ENCODE results near the gene ATXN7. TPM values are rescaled to one million over a fixed set of nuclear protein-coding genes. Genes with fewer than 3 reads are reported as not detected.

ATXN7 gene
- total and polyA plus RNA-seq, 10 of the 15 experiments (the other 5 are each of a cell fraction or from before 2014, with no cell fraction given): 0.83 to 24.6 (median 8.5) TPM

DNA sequence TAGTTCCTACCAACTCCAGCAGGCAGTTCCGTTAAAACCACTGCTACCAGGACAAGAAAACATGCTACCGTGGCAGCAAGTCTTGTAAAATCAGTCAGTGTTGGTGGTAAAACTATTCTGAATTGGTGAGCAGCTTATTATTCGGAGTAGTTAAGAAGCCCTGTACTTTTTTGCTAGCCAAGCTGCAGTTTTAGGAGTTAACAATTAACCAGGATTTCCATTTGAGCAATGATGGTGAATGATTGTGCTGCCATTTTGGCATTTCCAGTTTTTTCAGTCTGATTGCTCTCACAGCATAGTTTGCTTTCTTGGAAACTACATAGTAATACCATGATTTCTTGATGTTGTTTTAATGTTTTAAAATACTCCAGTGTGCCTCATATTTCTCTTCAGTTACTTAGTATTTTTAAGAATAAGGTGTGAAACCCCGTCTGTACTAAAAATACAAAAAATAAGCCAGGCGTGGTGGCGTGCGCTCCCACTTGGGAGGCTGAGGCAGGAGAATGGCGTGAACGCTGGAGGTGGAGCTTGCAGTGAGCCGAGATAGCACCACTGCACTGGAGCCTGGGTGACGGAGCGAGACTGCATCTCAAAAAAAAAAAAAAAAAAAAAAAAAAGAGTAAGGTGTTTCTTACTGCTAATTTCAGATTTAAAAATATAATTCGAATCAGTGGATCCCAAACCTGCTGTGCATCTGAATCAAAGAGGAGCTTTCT, 92.3 kb downstream of the ATXN7 start:
- intact Hi-C loops (cut with micrococcal nuclease; ENCODE audit: unreplicated experiment) (no loop called here), in situ Hi-C loops (cut with MboI) (no loop called here)
- ChIA-PET CTCF (interaction anchor here (0.8 to 1.7 kb wide), 2 partner anchors 13 to 35 kb away, joined by 3 to 4 read pairs; no protein-coding TSS in a partner anchor), RAD21 (ENCODE audit: unreplicated experiment) (no interaction called here), POLR2A (interaction anchor here (0.7 kb wide), 1 partner anchor 131 kb away, joined by 8 read pairs; no protein-coding TSS in a partner anchor), SMC1A (ENCODE audit: uncharacterized antibody, unreplicated experiment) (interaction anchor here (0.9 to 1.7 kb wide), 4 partner anchors 12 to 120 kb away, joined by 3 to 5 read pairs (median 4); no protein-coding TSS in a partner anchor)
- H3K4me1 ChIP-seq (ENCODE audit: control insufficient read depth, insufficient read depth, low read length): peaks cover 9% of the 10 kb centered on the region; the same call in 1 of the 2 replicates
- H3K27ac ChIP-seq (ENCODE audit: control insufficient read depth, insufficient read depth): no peak overlapping the region
- H3K27me3 ChIP-seq (replicated peaks in 1 of 2; ENCODE audit: control insufficient read depth in 2 of 2, insufficient read depth in 2 of 2, low read length in 1 of 2): no peaks in the 10 kb centered on the region
- no peaks in the 10 kb centered on the region for H3K9me3 ChIP-seq (replicated peaks; ENCODE audit: control insufficient read depth, insufficient read depth, low read length)
- ATAC-seq: no peak
- H3K9ac ChIP-seq (ENCODE audit: control insufficient read depth, insufficient read depth, low read length): no peak overlapping the region
- BruUV-seq (replicated peaks): no TSS peak
- no peak overlapping the region for H3K4me3 ChIP-seq
- peaks cover 8% of the 10 kb centered on the region for H3K79me2 ChIP-seq (ENCODE audit: control insufficient read depth, insufficient read depth, low read length)
- no peak for FAIRE-seq
- H4K20me1 ChIP-seq (ENCODE audit: control insufficient read depth, insufficient read depth): no peaks in the 10 kb centered on the region
- peaks cover 3 to 9% of the 10 kb centered on the region in 2 experiments for H3K36me3 ChIP-seq (ENCODE audit: control insufficient read depth in 2 of 2, insufficient read depth in 2 of 2, low read length in 1 of 2)
- no peak overlapping the region for H2AFZ ChIP-seq (ENCODE audit: control insufficient read depth, low read depth, low read length)
- WGBS (ENCODE audit: insufficient coverage, insufficient replicate concordance, low lambda C conversion rate, missing lambda C conversion rate): 65% methylated on average over 13 of the region's 13 CpGs
- no peak for DNase-seq (ENCODE audit: low read depth, low spot score)
- H3K4me2 ChIP-seq (ENCODE audit: control insufficient read depth, insufficient read depth): no peak overlapping the region
- TF ChIP-seq, protein P1, sequence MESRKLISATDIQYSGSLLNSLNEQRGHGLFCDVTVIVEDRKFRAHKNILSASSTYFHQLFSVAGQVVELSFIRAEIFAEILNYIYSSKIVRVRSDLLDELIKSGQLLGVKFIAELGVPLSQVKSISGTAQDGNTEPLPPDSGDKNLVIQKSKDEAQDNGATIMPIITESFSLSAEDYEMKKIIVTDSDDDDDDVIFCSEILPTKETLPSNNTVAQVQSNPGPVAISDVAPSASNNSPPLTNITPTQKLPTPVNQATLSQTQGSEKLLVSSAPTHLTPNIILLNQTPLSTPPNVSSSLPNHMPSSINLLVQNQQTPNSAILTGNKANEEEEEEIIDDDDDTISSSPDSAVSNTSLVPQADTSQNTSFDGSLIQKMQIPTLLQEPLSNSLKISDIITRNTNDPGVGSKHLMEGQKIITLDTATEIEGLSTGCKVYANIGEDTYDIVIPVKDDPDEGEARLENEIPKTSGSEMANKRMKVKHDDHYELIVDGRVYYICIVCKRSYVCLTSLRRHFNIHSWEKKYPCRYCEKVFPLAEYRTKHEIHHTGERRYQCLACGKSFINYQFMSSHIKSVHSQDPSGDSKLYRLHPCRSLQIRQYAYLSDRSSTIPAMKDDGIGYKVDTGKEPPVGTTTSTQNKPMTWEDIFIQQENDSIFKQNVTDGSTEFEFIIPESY (IDR thresholded peaks at IDR 0.05): no peak
- no peak for TF ChIP-seq GATAD2B (conservative IDR thresholded peaks at IDR 0.05; ENCODE audit: low read depth)
- no peak for TF ChIP-seq SMAD5 (IDR thresholded peaks at IDR 0.05; ENCODE audit: low read depth)
- no peak for TF ChIP-seq NRF1 (conservative IDR thresholded peaks at IDR 0.05; ENCODE audit: low read depth, low read length)
- TF ChIP-seq, protein P2, sequence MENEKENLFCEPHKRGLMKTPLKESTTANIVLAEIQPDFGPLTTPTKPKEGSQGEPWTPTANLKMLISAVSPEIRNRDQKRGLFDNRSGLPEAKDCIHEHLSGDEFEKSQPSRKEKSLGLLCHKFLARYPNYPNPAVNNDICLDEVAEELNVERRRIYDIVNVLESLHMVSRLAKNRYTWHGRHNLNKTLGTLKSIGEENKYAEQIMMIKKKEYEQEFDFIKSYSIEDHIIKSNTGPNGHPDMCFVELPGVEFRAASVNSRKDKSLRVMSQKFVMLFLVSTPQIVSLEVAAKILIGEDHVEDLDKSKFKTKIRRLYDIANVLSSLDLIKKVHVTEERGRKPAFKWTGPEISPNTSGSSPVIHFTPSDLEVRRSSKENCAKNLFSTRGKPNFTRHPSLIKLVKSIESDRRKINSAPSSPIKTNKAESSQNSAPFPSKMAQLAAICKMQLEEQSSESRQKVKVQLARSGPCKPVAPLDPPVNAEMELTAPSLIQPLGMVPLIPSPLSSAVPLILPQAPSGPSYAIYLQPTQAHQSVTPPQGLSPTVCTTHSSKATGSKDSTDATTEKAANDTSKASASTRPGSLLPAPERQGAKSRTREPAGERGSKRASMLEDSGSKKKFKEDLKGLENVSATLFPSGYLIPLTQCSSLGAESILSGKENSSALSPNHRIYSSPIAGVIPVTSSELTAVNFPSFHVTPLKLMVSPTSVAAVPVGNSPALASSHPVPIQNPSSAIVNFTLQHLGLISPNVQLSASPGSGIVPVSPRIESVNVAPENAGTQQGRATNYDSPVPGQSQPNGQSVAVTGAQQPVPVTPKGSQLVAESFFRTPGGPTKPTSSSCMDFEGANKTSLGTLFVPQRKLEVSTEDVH (IDR thresholded peaks at IDR 0.05; ENCODE audit: low read depth, partially characterized antibody): no peak
- no peak for TF ChIP-seq MEF2B (IDR thresholded peaks at IDR 0.05; ENCODE audit: partially characterized antibody, poor library complexity, severe bottlenecking)
- TF ChIP-seq NFXL1 (IDR thresholded peaks at IDR 0.05; ENCODE audit: borderline replicate concordance): no peak
- no peak for TF ChIP-seq TAF1 (IDR thresholded peaks at IDR 0.05; ENCODE audit: borderline replicate concordance, low read depth, low read length)
- TF ChIP-seq PAX5 (IDR thresholded peaks at IDR 0.05; ENCODE audit: borderline replicate concordance, low read depth, low read length): no peak
- TF ChIP-seq RB1 (IDR thresholded peaks at IDR 0.05; ENCODE audit: borderline replicate concordance): no peak
- no peak for TF ChIP-seq RBBP5 (conservative IDR thresholded peaks at IDR 0.05)
- no peak for TF ChIP-seq CEBPB (IDR thresholded peaks at IDR 0.05; ENCODE audit: borderline replicate concordance in 1 of 2, low read depth in 2 of 2, low read length in 2 of 2)
- TF ChIP-seq BACH1 (IDR thresholded peaks at IDR 0.05; ENCODE audit: borderline replicate concordance): no peak
- TF ChIP-seq, protein P3, sequence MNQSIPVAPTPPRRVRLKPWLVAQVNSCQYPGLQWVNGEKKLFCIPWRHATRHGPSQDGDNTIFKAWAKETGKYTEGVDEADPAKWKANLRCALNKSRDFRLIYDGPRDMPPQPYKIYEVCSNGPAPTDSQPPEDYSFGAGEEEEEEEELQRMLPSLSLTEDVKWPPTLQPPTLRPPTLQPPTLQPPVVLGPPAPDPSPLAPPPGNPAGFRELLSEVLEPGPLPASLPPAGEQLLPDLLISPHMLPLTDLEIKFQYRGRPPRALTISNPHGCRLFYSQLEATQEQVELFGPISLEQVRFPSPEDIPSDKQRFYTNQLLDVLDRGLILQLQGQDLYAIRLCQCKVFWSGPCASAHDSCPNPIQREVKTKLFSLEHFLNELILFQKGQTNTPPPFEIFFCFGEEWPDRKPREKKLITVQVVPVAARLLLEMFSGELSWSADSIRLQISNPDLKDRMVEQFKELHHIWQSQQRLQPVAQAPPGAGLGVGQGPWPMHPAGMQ (IDR thresholded peaks at IDR 0.05; ENCODE audit: borderline replicate concordance): no peak
- TF ChIP-seq, protein P4, sequence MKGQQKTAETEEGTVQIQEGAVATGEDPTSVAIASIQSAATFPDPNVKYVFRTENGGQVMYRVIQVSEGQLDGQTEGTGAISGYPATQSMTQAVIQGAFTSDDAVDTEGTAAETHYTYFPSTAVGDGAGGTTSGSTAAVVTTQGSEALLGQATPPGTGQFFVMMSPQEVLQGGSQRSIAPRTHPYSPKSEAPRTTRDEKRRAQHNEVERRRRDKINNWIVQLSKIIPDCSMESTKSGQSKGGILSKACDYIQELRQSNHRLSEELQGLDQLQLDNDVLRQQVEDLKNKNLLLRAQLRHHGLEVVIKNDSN (IDR thresholded peaks at IDR 0.05; ENCODE audit: borderline replicate concordance, extremely low read length, insufficient read depth, low read depth, low read length): no peak
- TF ChIP-seq FOXM1 (IDR thresholded peaks at IDR 0.05; ENCODE audit: low read depth, low read length): no peak

All from GM12878 (cell line).